ENCODE data around the gene HECTD4. TPM values are rescaled to one million over a fixed set of nuclear protein-coding genes. Genes with fewer than 3 reads are reported as not detected.
"Not testable (repeated sequence)": the region's sequence is repeated elsewhere in the genome, so short reads cannot be mapped to it uniquely, and the experiment has no call there.

Gene HECTD4
- total RNA-seq, 1 donor from 2014 or later: 62.1 TPM

GRCh38 chr12:112409064-112409905 lies 27.1 kb upstream of the HECTD4 start, which contains the start of gene RPL6:
Gene RPL6 (minus strand): TSS chr12:112409605. CDS start chr12:112408656, 949 bp downstream.
- Mint-ChIP-seq H3K36me3 (peaks cover 33% of the 10 kb centered on the region), H3K4me3 (peak within 1 kb of the TSS; percentile 100), H3K27ac (peak within 1 kb of the TSS; percentile 100), H3K9me3 (no peaks in the 10 kb centered on the region), H3K27me3 (no peaks in the 10 kb centered on the region), H3K4me1 (ENCODE audit: unreplicated experiment) (peaks cover 10% of the 10 kb centered on the region)
- TF ChIP-seq, protein P1, sequence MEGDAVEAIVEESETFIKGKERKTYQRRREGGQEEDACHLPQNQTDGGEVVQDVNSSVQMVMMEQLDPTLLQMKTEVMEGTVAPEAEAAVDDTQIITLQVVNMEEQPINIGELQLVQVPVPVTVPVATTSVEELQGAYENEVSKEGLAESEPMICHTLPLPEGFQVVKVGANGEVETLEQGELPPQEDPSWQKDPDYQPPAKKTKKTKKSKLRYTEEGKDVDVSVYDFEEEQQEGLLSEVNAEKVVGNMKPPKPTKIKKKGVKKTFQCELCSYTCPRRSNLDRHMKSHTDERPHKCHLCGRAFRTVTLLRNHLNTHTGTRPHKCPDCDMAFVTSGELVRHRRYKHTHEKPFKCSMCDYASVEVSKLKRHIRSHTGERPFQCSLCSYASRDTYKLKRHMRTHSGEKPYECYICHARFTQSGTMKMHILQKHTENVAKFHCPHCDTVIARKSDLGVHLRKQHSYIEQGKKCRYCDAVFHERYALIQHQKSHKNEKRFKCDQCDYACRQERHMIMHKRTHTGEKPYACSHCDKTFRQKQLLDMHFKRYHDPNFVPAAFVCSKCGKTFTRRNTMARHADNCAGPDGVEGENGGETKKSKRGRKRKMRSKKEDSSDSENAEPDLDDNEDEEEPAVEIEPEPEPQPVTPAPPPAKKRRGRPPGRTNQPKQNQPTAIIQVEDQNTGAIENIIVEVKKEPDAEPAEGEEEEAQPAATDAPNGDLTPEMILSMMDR (conservative IDR thresholded peaks at IDR 0.05): no peak
- DNase-seq (ENCODE audit: extremely low spot score, unreplicated experiment): peak; percentile 79

GRCh38 chr12:112408621-112409020 lies 26.4 kb upstream of the HECTD4 start:
- peak overlapping the region; percentile 100 for H3K27ac Mint-ChIP-seq
- no peaks in the 10 kb centered on the region for H3K9me3 Mint-ChIP-seq
- peak overlapping the region; percentile 100 for H3K4me3 Mint-ChIP-seq
- no peaks in the 10 kb centered on the region for H3K27me3 Mint-ChIP-seq
- TF ChIP-seq, protein P1 (conservative IDR thresholded peaks at IDR 0.05): no peak
- peaks cover 33% of the 10 kb centered on the region for H3K36me3 Mint-ChIP-seq
- H3K4me1 Mint-ChIP-seq (ENCODE audit: unreplicated experiment): peaks cover 10% of the 10 kb centered on the region
- DNase-seq (ENCODE audit: extremely low spot score, unreplicated experiment): no peak

GRCh38 chr12:112407683-112408082 lies 25.5 kb upstream of the HECTD4 start:
- DNase-seq (ENCODE audit: extremely low spot score, unreplicated experiment); H3K9me3 Mint-ChIP-seq; H3K27me3 Mint-ChIP-seq: not testable (repeated sequence)
- Mint-ChIP-seq H3K4me3 (peak overlapping the region; percentile 100), H3K27ac (peak overlapping the region; percentile 18), H3K4me1 (ENCODE audit: unreplicated experiment) (peaks cover 10% of the 10 kb centered on the region), H3K36me3 (peaks cover 33% of the 10 kb centered on the region)

DNA sequence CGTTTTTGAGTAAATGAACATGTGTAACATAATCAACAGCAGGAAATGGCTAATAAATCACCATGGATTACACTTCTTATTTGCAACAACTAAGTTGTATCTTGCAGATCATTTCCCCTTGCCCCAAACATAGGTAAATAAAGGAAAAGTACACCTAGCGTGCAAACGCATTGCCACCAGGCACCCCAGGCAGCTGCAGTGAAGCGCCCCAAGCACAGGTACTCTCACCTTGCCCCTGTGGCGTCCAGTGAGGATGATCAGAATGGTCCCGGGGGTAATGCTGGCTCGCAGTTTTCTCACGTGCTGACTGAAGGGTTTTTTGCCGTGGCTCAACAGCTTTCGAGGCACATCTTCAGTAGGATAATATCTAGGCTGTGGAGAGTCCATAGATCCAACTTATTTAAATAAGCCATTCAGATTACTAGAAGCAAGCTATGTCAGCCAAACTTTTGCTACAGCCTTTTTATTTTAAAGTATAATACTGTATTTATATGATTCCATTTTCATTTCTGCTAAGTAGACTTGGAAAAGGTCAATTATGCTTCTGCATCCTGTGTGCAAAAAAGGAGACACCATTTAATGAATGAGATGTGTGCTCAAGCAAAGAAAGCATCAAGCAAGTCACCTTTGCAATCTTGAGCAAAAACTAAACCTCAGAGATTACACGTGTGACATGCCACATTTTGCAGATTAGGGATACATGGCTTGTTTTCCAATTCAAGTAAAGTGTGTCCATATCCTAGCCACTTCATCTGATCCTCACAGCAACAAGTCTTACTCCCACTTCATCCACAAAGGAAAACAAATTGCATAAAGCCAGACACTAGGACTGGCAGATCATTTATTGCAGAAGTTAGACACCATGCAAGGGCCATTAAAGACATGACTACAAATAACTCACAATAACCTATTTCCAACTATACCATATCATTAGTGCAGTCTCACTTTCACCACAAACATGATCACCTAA lies 24.6 kb upstream of the HECTD4 start:
- Mint-ChIP-seq H3K4me3 (peak overlapping the region; percentile 100), H3K9me3 (no peaks in the 10 kb centered on the region), H3K36me3 (peaks cover 33% of the 10 kb centered on the region), H3K27ac (peak overlapping the region; percentile 18), H3K4me1 (ENCODE audit: unreplicated experiment) (peaks cover 10% of the 10 kb centered on the region), H3K27me3 (no peaks in the 10 kb centered on the region)
- TF ChIP-seq, protein P1 (conservative IDR thresholded peaks at IDR 0.05): no peak
- DNase-seq (ENCODE audit: extremely low spot score, unreplicated experiment): no peak

- DNase-seq (ENCODE audit: extremely low spot score, unreplicated experiment): no peak
- Mint-ChIP-seq H3K4me3 (no peak overlapping the region), H3K27me3 (no peaks in the 10 kb centered on the region), H3K4me1 (ENCODE audit: unreplicated experiment) (no peaks in the 10 kb centered on the region), H3K9me3 (no peaks in the 10 kb centered on the region), H3K27ac (no peak overlapping the region), H3K36me3 (peaks cover 11% of the 10 kb centered on the region)
- TF ChIP-seq, protein P1 (conservative IDR thresholded peaks at IDR 0.05): no peak
Measured at GRCh38 chr12:112401903-112402498, 19.8 kb upstream of the HECTD4 start.
